ENCODE data around the gene CAPN15. TPM values are rescaled to one million over a fixed set of nuclear protein-coding genes. Genes with fewer than 3 reads are reported as not detected.
A peak's percentile ranks its signal among the peaks of the same experiment; 100 is the strongest.
"Not testable (repeated sequence)": the region's sequence is repeated elsewhere in the genome, so short reads cannot be mapped to it uniquely, and the experiment has no call there.

The CAPN15 gene
- 10 to 100 TPM; 17.3 to 34.3 (median 23.3) TPM for total RNA-seq
- long read RNA-seq = 0 reads

DNA sequence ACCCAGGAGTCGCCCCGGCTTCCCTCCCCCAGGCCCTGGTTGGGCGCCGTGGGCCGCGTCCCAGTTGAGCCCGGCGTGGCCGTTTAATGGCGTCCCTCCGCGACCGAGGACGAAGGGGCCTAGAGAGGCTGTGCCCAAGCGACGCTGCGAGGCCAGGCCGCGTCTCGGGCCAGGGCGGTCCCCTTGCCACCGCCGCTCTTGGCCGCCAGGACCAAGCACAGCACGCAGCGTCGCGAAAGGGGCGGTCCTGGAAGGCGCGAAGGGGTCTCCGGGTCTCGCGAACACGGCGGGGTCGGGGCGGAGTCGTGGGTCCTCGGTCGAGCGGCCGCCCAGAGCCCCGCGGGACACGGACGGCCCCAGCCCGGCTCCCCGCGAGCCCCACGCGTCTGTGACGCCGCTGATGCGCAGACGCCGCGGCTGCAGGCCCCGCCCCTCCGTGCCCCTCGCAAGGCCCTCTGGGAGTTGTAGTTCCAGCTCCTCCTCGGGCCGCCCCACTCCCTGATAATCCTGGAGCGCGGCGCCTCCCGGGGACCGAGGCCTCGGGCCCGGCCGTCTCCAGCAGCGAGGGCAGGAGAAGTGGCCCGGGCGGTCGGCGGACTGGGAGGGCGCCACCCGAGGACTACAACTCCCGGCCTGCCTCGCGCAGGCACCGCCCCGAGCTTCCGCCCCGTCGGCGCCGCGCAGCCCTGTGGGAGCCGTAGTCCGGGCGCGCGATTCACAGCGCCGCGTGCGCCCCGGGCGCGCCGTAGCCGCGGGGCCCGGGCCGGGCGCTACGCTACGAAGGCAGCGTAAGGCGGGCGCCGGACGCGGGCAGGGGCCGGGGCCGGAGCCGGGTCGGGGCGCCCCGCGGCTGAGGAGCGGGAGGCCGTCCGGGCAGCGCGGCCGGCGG lies at the start of gene CAPN15:
CAPN15 (plus strand) TSS at position 698 of the 889 bp plus-strand sequence. CDS start 19,127 bp downstream, outside the sequence.
- TF ChIP-seq CTCF (IDR thresholded peaks at IDR 0.05) (peak in 1 of 4 donors; percentile 40), POLR2A (IDR thresholded peaks at IDR 0.05) (peak; percentile 74)
- peak within 1 kb of the TSS; percentile 98 to 99 (median 99) for H3K27ac ChIP-seq
- peak; percentile 90 to 91 (median 91) for DNase-seq
- H3K4me1 ChIP-seq = peaks cover 0 to 27% (median 13%) of the 10 kb centered on the region in 4 donors
- no peaks in the 10 kb centered on the region for H3K36me3 ChIP-seq
- 0% methylated on average over 11 of the region's 129 CpGs for WGBS (ENCODE audit: insufficient coverage, low coverage, low lambda C conversion rate, missing lambda C conversion rate)
- H3K4me3 ChIP-seq = peak within 1 kb of the TSS; percentile 82 to 90 (median 90)
- no peaks in the 10 kb centered on the region for H3K9me3 ChIP-seq
- intact Hi-C loops (cut with DNase I) = no loop called here
- H3K27me3 ChIP-seq = no peaks in the 10 kb centered on the region
- ATAC-seq = peak; percentile 78 to 89 (median 83)

DNA sequence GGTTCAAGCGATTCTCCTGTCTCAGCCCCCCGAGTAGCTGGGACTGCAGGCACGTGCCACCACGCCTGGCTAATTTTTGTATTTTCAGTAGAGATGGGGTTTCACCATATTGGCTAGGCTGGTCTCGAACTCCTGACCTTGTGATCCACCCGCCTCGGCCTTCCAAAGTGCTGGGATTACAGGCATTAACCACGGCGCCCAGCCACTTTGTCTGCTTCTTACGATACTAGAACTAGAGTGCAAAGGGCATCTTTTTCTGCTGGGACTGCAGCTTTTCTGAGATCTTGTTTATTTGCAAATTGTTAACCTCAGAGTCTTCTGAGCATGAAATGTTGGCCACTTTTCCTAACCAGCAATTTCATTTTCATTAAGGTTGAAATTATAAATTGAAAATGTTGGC lies 49.2 kb upstream of the CAPN15 start:
- H3K9me3 ChIP-seq; H3K4me3 ChIP-seq; DNase-seq; H3K36me3 ChIP-seq; intact Hi-C loops (cut with DNase I); H3K27me3 ChIP-seq; H3K4me1 ChIP-seq: not testable (repeated sequence)
- 36% methylated on average over 7 of the region's 10 CpGs for WGBS (ENCODE audit: insufficient coverage, low coverage, low lambda C conversion rate, missing lambda C conversion rate)
- ATAC-seq = peak in 2 of 4 donors; percentile 24 to 70
- H3K27ac ChIP-seq = peak overlapping the region in 1 of 3 donors; percentile 47

GRCh38 chr16:482468-483185 lies 44.9 kb upstream of the CAPN15 start:
- Histone ChIP-seq H3K9me3 (no peaks in the 10 kb centered on the region), H3K4me1 (peaks cover 0 to 9% (median 0%) of the 10 kb centered on the region in 4 donors), H3K36me3 (peaks cover 0 to 4% (median 0%) of the 10 kb centered on the region in 4 donors), H3K27ac (no peak overlapping the region), H3K4me3 (no peak overlapping the region), H3K27me3 (no peaks in the 10 kb centered on the region)
- intact Hi-C loops (cut with DNase I) = no loop called here
- TF ChIP-seq CTCF (IDR thresholded peaks at IDR 0.05) = no peak
- no peak for TF ChIP-seq POLR2A (IDR thresholded peaks at IDR 0.05)
- peak in 1 of 4 donors; percentile 34 for ATAC-seq
- no peak for DNase-seq
- WGBS (ENCODE audit: insufficient coverage, low coverage, low lambda C conversion rate, missing lambda C conversion rate) = 94% methylated on average over 3 of the region's 31 CpGs

DNA sequence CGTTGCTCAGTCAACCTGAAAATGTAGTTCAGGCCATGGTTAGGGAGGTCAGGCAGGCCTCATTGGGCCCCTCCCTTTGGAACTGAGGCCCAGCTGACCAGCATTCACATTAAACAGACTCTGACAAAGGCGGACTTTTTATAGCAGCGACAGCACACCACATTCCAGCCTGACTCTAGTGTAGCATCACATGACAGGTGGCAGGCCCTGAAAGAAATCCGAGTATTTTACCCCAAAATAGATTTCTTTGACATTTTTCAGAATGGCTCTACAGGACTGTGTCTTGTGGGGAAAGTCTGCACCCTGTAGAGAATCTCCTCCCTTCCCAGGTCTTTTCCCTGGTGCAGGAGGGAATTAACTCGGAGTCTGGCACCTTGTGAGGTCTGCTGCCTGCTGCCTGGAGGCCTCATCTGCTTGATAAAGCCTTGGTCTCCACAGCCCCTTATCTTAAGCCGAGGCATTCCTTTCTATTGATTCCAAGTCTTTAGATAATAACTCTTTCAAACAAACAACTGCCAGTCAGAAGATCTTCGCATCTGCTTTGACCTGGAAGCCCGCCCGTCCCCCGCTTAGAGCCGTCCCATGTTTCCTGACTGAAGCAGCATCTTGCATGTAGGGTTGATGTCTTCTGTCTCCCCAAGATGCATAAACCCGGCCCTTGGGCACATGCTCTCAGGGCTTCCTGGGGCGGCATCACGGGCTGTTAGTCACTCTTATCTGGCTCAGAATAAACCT lies 44.0 kb upstream of the CAPN15 start:
- Histone ChIP-seq H3K4me3 (no peak overlapping the region), H3K9me3 (no peaks in the 10 kb centered on the region), H3K27ac (no peak overlapping the region), H3K27me3 (no peaks in the 10 kb centered on the region), H3K36me3 (peaks cover 0 to 4% (median 0%) of the 10 kb centered on the region in 4 donors), H3K4me1 (peaks cover 0 to 2% (median 0%) of the 10 kb centered on the region in 4 donors)
- intact Hi-C loops (cut with DNase I) = no loop called here
- 61% methylated on average over 3 of the region's 14 CpGs for WGBS (ENCODE audit: insufficient coverage, low coverage, low lambda C conversion rate, missing lambda C conversion rate)
- ATAC-seq (no peak), DNase-seq (no peak)
- TF ChIP-seq CTCF (IDR thresholded peaks at IDR 0.05) (no peak), POLR2A (IDR thresholded peaks at IDR 0.05) (no peak)

All from right lobe of liver (tissue), 6 donors.